MCF 10A (cell line): ENCODE results near the gene AKAP13. TPM values are rescaled to one million over a fixed set of nuclear protein-coding genes. Genes with fewer than 3 reads are reported as not detected.

Experiments
- BruUV-seq: library from RNA; stranded (reverse); fragments of 400-500 nt; replicated peaks from 2 replicates; lab custom pipeline; 2021; lab: Mats Ljungman, UMichigan
- CTCF ChIA-PET: fragments of 300-600 bp; sonication (Branson Sonifier 250); formaldehyde crosslinking; extraction: SDS; loops from one replicate; lab custom pipeline; 2021; ENCODE audit warnings: antibody characterized with exemption, inconsistent platforms; lab: Yijun Ruan, JAX
- POLR2A ChIA-PET: fragments of 300-600, 350-650 bp; sonication (Branson Sonifier 250); formaldehyde crosslinking; extraction: SDS; loops from one replicate; lab custom pipeline; 2020; ENCODE audit warnings: antibody characterized with exemption, inconsistent platforms; lab: Yijun Ruan, JAX
- DNase-seq: peaks from one replicate; pipeline ENCODE4 v3.0.0-alpha.2; 2018; ENCODE audit not compliant: unreplicated experiment
- H3K27ac Mint-ChIP-seq: one replicate; pipeline ENCODE4 v1.8.0; 2022; ENCODE audit warnings: mild to moderate bottlenecking, low read depth, mixed read lengths; ENCODE audit not compliant: unreplicated experiment
- H3K27me3 Mint-ChIP-seq: one replicate; pipeline ENCODE4 v1.8.0; 2022; ENCODE audit warnings: mixed read lengths; ENCODE audit not compliant: insufficient read depth, unreplicated experiment
- H3K36me3 Mint-ChIP-seq: one replicate; pipeline ENCODE4 v1.8.0; 2022; ENCODE audit warnings: mild to moderate bottlenecking, moderate library complexity, mixed read lengths; ENCODE audit not compliant: insufficient read depth, unreplicated experiment
- H3K4me1 Mint-ChIP-seq: one replicate; pipeline ENCODE4 v1.8.0; 2022; ENCODE audit warnings: mixed read lengths; ENCODE audit not compliant: insufficient read depth, unreplicated experiment
- H3K4me3 Mint-ChIP-seq: one replicate; pipeline ENCODE4 v1.8.0; 2022; ENCODE audit warnings: mild to moderate bottlenecking, moderate library complexity, mixed read lengths; ENCODE audit not compliant: unreplicated experiment
- H3K9me3 Mint-ChIP-seq: one replicate; pipeline ENCODE4 v1.8.0; 2022; ENCODE audit warnings: mixed read lengths; ENCODE audit not compliant: unreplicated experiment
- intact Hi-C: fragments of 100-400 bp; cut with micrococcal nuclease; formaldehyde crosslinking; loops from 2 replicates; pipeline ENCODE4 v1.14.1; 2022
- total RNA-seq: library from RNA; stranded (reverse); gene quantifications from 2 replicates; pipeline ENCODE4 v1.2.3, GENCODE V29; 2022
- TF ChIP-seq, protein P1 (sequence below): fragments of 200-600 bp; IDR thresholded peaks from one replicate; pipeline ENCODE4 v1.8.0; 2022; ENCODE audit warnings: antibody characterized with exemption, mild to moderate bottlenecking; ENCODE audit not compliant: unreplicated experiment

Gene AKAP13
- total RNA-seq, 1 experiment from 2014 or later: 65.7 TPM

DNA sequence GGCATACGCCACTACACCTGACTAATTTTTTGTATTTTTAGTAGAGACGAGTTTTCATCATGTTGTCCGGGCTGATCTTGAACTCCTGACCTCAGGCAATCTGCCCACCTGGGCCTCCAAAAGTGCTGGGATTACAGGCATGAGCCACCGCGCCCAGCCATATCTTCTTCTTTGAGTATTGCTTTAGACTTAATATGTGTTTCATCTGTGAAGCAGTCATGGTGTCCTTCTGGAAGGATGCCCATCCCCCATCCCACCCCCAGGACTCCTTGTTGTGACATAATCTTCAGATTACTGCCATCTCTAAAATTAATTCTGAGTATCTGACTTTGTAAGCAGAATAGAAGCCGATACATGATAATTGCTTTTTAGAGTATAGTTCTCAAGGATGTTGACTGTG is 356.7 kb downstream of the AKAP13 start:
- no TSS peak for BruUV-seq
- TF ChIP-seq, protein P1, sequence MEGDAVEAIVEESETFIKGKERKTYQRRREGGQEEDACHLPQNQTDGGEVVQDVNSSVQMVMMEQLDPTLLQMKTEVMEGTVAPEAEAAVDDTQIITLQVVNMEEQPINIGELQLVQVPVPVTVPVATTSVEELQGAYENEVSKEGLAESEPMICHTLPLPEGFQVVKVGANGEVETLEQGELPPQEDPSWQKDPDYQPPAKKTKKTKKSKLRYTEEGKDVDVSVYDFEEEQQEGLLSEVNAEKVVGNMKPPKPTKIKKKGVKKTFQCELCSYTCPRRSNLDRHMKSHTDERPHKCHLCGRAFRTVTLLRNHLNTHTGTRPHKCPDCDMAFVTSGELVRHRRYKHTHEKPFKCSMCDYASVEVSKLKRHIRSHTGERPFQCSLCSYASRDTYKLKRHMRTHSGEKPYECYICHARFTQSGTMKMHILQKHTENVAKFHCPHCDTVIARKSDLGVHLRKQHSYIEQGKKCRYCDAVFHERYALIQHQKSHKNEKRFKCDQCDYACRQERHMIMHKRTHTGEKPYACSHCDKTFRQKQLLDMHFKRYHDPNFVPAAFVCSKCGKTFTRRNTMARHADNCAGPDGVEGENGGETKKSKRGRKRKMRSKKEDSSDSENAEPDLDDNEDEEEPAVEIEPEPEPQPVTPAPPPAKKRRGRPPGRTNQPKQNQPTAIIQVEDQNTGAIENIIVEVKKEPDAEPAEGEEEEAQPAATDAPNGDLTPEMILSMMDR: no peak
- Mint-ChIP-seq H3K36me3 (peaks cover 92% of the 10 kb centered on the region), H3K4me1 (no peaks in the 10 kb centered on the region), H3K4me3 (no peak overlapping the region), H3K9me3 (peaks cover 20% of the 10 kb centered on the region), H3K27ac (no peak overlapping the region), H3K27me3 (no peaks in the 10 kb centered on the region)
- intact Hi-C loops: no loop called here
- ChIA-PET POLR2A (interaction anchor here (0.7 kb wide), 1 partner anchor 762 kb away, joined by 3 read pairs; no protein-coding TSS in a partner anchor), CTCF (no interaction called here)
- no peak for DNase-seq

DNA sequence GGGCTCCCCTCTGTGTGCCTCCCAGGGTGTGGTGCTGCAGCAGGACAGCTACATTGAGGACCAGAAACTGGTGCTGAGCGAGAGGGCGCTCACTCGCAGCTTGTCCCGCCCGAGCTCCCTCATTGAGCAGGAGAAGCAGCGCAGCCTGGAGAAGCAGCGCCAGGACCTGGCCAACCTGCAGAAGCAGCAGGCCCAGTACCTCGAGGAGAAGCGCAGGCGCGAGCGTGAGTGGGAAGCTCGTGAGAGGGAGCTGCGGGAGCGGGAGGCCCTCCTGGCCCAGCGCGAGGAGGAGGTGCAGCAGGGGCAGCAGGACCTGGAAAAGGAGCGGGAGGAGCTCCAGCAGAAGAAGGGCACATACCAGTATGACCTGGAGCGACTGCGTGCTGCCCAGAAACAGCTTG is 360.6 kb downstream of the AKAP13 start:
- Mint-ChIP-seq H3K9me3 (no peaks in the 10 kb centered on the region), H3K4me3 (no peak overlapping the region), H3K4me1 (no peaks in the 10 kb centered on the region), H3K27ac (no peak overlapping the region), H3K36me3 (peaks cover 93% of the 10 kb centered on the region), H3K27me3 (no peaks in the 10 kb centered on the region)
- TF ChIP-seq, protein P1: no peak
- ChIA-PET CTCF (interaction anchor here (0.6 to 3.5 kb wide), 4 partner anchors 10 to 410 kb away, joined by 3 to 12 read pairs (median 4); no protein-coding TSS in a partner anchor), POLR2A (interaction anchor here (1.4 kb wide), 1 partner anchor 12 kb away, joined by 5 read pairs; no protein-coding TSS in a partner anchor)
- no peak for DNase-seq
- intact Hi-C loops: no loop called here
- no TSS peak for BruUV-seq

DNA sequence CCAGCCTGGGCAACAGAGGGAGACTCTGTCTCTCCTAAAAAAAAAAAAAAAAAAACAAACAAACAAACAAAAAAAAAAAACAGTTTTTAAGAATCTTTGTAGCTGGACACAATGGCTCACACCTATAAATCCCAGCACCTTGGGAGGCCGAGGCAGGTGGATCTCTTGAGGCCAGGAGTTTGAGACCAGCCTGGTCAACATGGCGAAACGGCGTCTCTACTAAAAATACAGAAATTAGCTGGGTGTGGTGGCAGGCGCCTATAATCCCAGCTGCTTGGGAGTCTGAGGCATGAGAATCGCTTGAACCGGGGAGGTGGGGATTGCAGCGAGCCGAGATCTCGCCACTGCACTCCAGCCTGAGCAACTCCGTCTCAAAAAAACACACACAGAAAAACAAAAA is 361.3 kb downstream of the AKAP13 start:
- Mint-ChIP-seq H3K36me3 (peaks cover 93% of the 10 kb centered on the region), H3K4me1 (no peaks in the 10 kb centered on the region), H3K27ac (no peak overlapping the region), H3K9me3 (no peaks in the 10 kb centered on the region), H3K27me3 (no peaks in the 10 kb centered on the region), H3K4me3 (no peak overlapping the region)
- ChIA-PET CTCF (interaction anchor here (0.6 to 1.7 kb wide), 5 partner anchors 9 to 777 kb away, joined by 3 to 6 read pairs (median 3); no protein-coding TSS in a partner anchor), POLR2A (interaction anchor here (1.4 kb wide), 1 partner anchor 11 kb away, joined by 5 read pairs; no protein-coding TSS in a partner anchor)
- DNase-seq: no peak
- TF ChIP-seq, protein P1: no peak
- BruUV-seq: no TSS peak
- intact Hi-C loops: no loop called here

DNA sequence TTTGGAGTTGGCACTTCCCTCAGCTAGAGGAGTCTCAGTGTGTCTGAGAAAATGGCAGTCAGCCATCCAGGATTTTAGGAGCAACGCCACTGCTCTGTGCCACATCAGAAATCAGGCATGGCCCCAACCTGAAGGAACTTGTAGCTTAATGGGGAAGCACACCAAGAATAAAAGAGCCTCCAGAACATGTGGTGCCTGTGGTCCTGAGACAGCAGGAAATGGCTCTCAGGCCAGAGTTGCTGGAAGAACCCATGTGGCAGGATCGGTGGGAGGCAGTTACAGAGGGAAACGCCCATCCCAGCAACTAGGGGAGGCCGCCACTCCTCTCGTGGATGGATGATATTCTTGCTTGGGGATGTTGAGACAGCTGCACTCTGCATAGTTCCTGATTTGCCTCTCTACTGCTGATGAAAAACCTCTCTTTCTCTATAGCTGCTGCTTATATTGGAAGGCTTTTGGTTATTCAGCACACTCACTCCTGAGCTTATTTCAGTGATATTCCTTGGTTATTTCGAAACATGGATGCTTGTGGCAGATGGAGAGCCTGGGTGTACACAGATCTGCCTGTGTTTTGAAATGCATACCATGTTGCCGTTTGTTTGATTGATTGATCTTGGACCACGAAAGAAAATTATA is 361.9 kb downstream of the AKAP13 start:
- Mint-ChIP-seq H3K4me1 (no peaks in the 10 kb centered on the region), H3K4me3 (no peak overlapping the region), H3K9me3 (no peaks in the 10 kb centered on the region), H3K27ac (no peak overlapping the region), H3K36me3 (peaks cover 93% of the 10 kb centered on the region), H3K27me3 (no peaks in the 10 kb centered on the region)
- no peak for DNase-seq
- ChIA-PET CTCF (interaction anchor here (0.8 to 1.7 kb wide), 3 partner anchors 14 to 100 kb away, joined by 4 to 6 read pairs (median 4); no protein-coding TSS in a partner anchor), POLR2A (interaction anchor here (0.7 kb wide), 1 partner anchor 69 kb away, joined by 3 read pairs; no protein-coding TSS in a partner anchor)
- TF ChIP-seq, protein P1: no peak
- no TSS peak for BruUV-seq
- intact Hi-C loops: no loop called here
